HG02571 (cell line): ENCODE data around the gene TUBB1.

Experiments used
- ATAC-seq: cut with Tn5 transposase; IDR thresholded peaks from one replicate; pipeline ENCODE4 v1.9.1; 2021; ENCODE audit warnings: mild to moderate bottlenecking, moderate library complexity; ENCODE audit not compliant: unreplicated experiment

Gene TUBB1

GRCh38 chr20:59017493-59018231 lies 1.6 kb upstream of the TUBB1 start:
- no peak for ATAC-seq

DNA sequence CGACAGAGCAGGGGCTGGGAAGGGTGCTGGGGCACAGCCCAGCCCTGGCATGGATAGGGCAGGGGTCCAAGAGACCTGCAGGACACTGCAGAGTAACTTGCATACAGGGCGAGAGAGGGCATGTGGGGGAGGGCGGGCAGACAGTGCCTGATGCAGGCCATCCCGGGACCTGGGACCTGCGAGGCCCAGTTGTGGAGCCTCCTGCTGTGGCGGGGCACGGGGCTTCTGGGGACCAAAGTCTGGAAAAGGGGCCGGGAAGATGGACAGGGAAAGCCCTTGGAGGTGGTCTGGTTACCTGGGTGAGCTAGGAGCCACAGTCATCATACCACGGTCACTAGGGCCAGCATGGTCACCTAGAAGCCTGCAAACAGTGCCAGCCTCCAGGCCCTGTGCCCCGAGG lies 412 bp upstream of the TUBB1 start:
- no peak for ATAC-seq

- ATAC-seq = no peak
These were observed 1.8 kb downstream of the TUBB1 start for GRCh38 chr20:59020938-59021551.

- no peak for ATAC-seq
These were observed 3.5 kb downstream of the TUBB1 start for GRCh38 chr20:59022754-59023153.

DNA sequence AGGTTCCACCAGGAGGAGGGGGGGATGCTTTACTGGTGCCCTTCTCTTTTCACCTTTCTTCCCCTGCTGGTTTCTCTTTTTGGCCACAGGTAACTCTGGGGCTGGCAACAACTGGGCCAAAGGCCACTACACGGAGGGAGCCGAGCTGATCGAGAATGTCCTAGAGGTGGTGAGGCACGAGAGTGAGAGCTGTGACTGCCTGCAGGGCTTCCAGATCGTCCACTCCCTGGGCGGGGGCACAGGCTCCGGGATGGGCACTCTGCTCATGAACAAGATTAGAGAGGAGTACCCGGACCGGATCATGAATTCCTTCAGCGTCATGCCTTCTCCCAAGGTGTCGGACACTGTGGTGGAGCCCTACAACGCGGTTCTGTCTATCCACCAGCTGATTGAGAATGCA lies 4.4 kb downstream of the TUBB1 start:
- ATAC-seq = no peak

DNA sequence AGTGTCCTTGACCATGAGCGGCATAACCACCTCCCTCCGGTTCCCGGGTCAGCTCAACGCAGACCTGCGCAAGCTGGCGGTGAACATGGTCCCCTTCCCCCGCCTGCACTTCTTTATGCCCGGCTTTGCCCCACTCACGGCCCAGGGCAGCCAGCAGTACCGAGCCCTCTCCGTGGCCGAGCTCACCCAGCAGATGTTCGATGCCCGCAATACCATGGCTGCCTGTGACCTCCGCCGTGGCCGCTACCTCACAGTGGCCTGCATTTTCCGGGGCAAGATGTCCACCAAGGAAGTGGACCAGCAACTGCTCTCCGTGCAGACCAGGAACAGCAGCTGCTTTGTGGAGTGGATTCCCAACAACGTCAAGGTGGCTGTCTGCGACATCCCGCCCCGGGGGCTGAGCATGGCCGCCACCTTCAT lies 4.9 kb downstream of the TUBB1 start:
- ATAC-seq = no peak

DNA sequence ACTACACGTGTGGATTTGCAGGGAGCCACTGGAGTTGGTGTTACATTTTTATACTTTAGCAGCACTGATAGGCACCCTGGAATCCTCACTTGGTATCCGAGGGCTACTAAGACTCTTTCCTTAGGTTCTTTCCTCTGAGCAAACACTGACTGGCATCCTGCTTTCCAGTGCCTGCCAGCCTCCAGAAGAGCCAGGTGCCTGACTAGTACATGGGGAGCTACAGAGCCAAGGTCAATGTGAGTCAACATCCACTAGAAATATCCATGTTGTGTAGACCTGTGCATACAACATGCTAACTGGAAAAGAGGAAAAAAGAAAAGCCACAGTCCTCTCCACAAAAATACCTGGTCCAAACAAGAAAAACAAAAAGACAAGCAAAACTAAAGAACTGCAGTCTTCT lies 5.9 kb downstream of the TUBB1 start:
- ATAC-seq = no peak

DNA sequence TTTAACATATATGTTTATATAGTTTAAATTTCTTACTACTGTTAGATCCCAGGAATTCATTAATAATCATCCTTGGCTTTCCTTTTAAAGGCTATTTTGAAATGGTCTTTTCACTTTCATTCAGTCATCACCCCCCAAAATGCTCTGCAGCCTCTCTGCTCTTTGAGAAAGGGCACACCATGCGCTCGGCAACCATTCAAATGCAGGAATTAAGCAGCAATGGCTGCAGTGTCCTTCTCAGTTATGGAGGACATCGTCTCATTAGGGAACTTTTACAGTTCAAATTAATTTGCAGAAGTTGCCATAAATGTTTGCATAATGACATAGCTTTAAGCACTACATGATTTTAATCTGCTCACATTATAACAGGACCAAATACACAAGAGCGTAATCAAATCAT lies 6.3 kb downstream of the TUBB1 start:
- no peak for ATAC-seq

DNA sequence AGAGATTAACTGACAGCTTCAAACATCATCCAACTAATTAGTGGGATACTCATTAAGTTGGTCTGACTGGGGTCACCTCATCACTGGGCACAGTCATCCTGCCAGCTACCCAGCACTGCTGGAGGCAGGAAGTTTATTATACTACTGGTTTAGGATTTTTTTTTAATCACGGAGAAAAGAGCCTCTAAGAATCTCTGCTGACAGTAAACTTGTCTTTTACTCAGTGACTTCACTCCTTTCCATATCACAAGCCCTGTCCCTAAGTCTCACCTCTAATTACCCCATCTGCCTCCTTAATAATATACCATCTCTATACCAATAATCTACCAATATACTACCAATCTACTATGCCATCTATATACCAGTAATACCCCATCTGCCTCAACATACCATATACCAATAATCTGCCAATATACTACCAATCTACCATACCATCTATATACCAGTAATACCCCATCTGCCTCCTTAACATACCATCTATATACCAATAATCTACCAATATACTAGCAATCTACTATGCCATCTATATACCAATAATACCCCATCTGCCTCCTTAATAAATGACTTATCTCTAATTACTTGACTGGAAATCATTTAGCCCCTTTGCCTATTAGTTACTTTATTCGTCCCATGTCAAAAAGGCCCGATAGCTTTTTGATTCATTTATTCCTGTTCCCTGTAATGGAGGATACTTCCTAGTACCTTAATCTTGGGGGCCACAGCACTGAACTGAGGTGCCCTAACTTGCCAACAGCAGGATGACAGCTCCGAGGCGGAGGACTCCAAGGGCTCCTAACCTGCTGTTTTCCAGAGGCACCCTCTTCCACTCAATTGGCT lies 7.9 kb downstream of the TUBB1 start:
- ATAC-seq = no peak

- no peak for ATAC-seq
These were observed 8.6 kb downstream of the TUBB1 start for GRCh38 chr20:59027741-59028320.

GRCh38 chr20:59028812-59029211 lies 9.6 kb downstream of the TUBB1 start:
- ATAC-seq = no peak

DNA sequence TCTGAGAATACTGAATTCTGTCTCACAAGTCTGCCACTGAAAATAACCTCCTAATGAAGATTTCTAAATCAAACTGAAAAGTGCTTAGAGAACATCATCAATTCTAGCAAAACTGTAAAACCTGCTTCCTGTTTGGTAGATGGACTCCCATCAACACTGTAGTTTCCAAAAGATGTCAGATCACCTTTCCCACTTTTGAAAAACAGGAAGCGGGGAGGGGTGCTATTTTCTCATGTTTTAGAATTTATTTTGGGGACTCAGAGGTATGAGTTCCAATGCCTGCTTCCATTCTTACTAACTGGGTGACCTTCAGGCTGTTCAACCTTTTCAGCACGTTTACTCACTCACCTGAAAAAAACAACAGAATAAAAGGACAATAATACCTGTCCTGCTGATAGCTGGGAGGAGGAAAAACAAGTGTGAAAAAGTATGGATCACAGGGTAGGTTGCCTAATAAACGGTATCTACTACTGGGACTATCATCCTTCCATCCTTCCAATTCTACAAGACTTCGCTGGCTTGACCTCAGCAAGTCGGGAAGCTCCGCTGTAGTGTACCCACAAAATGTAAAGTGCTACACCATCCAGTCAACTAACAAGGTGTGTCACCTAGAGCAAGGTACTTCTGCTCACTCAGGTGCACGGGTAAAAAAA lies 11.8 kb downstream of the TUBB1 start:
- ATAC-seq = no peak

- ATAC-seq = peak; percentile 2
These were observed 12.4 kb downstream of the TUBB1 start for GRCh38 chr20:59031564-59032022.

- peak; percentile 90 for ATAC-seq
These were observed 12.9 kb downstream of the TUBB1 start, which contains the start of gene ATP5F1E for GRCh38 chr20:59032023-59032712. ATP5F1E (minus strand) TSS chr20:59032335; CDS start chr20:59032251, 84 bp downstream.

- no peak for ATAC-seq
These were observed 13.5 kb downstream of the TUBB1 start for GRCh38 chr20:59032713-59033059.

DNA sequence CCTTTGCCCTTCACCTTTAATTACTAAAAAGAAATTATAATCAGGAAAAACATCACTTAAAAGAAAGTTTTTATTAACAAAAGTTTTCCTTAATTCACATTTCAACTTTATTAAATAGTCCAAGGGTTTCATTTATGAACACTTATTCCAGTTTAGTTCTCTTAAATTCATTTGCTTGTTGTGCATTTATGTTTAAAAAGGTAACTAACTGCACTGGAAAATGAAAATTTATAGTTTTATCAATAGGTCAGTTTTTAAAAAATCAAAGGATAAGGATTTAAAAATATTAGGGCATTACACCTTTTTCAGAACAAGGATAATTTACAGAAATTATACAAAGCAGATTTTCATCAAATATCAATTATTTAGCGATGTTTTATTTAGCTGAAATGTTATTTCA lies 13.9 kb downstream of the TUBB1 start:
- ATAC-seq = no peak

DNA sequence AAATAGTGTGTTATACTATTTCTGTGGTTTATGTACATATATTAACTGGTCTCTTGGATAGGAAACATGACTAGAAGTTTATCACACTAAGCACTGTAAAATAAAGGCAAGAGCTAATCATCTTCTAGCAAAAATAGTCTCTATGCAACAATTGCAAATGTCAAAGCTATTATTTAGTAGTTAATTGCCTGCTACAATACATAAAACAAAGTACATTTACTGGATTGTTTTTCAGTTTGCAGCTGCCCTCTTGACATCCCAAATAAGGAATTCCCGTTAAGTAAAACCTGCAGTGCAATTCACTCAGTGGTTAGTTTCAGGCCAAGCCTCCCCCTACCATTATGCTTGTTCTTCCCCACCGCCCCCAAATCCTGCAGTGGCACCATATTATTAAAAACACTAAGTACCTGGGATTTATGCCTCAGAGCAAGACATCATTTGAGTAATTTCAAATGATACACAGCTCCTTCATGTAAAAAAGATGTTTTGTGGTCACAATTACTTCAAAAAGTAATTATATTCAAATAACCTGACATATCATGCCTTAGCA lies 14.5 kb downstream of the TUBB1 start:
- no peak for ATAC-seq

DNA sequence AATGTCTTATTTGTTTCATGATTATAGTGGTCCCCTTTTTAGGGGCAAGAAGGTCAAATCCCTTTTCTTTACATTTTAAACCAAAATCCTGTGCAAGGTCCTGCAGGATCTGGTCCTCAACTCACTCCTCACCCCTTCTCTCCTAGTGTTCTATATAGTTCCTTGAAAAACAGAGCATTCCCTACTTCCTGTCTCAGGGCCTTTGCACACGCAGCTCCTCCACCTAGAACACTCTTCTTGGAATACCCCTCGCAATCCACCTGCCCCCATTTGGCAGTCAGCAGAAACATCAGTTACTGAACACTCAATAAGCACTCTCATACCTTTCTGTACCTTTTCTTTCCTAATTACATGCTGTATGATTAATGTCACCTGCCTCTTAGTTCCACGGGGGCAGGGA lies 16.2 kb downstream of the TUBB1 start:
- ATAC-seq = no peak

- ATAC-seq = no peak
These were observed 18.2 kb downstream of the TUBB1 start for GRCh38 chr20:59037386-59037785.

- ATAC-seq = no peak
These were observed 20.0 kb downstream of the TUBB1 start for GRCh38 chr20:59039233-59039632.
